WI38 (cell line): ENCODE data around the gene HNRNPLL.

Experiments used
- H3K4me3 ChIP-seq: 2 replicates; pipeline ENCODE4 v1.5.1; 2011; ENCODE audit warnings: low read depth, mild to moderate bottlenecking, control low read depth, low read length
- CTCF ChIP-seq: IDR thresholded peaks from 2 replicates; pipeline ENCODE4 v1.5.1; 2012; ENCODE audit warnings: low read depth, mild to moderate bottlenecking, control low read depth, low read length

HNRNPLL gene

GRCh38 chr2:38586931-38587330 is 15.8 kb downstream of the HNRNPLL start:
- H3K4me3 ChIP-seq = no peak overlapping the region
- no peak for TF ChIP-seq CTCF

- no peak for TF ChIP-seq CTCF
- no peak overlapping the region for H3K4me3 ChIP-seq
These were observed 17.8 kb downstream of the HNRNPLL start for GRCh38 chr2:38584881-38585280.

GRCh38 chr2:38583994-38584393 is 18.7 kb downstream of the HNRNPLL start:
- no peak for TF ChIP-seq CTCF

GRCh38 chr2:38583524-38583923 is 19.2 kb downstream of the HNRNPLL start:
- no peak overlapping the region for H3K4me3 ChIP-seq
- TF ChIP-seq CTCF = no peak

More at GRCh38 chr2:38583994-38584393, 18.7 kb downstream of the HNRNPLL start:
- no peak overlapping the region for H3K4me3 ChIP-seq

GRCh38 chr2:38581193-38582147 is 21.3 kb downstream of the HNRNPLL start:
- H3K4me3 ChIP-seq = no peak overlapping the region
- peak; percentile 31 for TF ChIP-seq CTCF

GRCh38 chr2:38580115-38580636 is 22.6 kb downstream of the HNRNPLL start:
- H3K4me3 ChIP-seq = no peak overlapping the region
- TF ChIP-seq CTCF = no peak

- TF ChIP-seq CTCF = no peak
These were observed 23.9 kb downstream of the HNRNPLL start for GRCh38 chr2:38578832-38579231.

More at GRCh38 chr2:38578832-38579231, 23.9 kb downstream of the HNRNPLL start:
- H3K4me3 ChIP-seq = no peak overlapping the region
